Measurements from ENCODE around the gene IGSF9. TPM values are rescaled to one million over a fixed set of nuclear protein-coding genes. Genes with fewer than 3 reads are reported as not detected.

The IGSF9 gene
- total RNA-seq, 1 experiment from 2014 or later: 7.1 TPM

GRCh38 chr1:159895836-159896545, 49.4 kb downstream of the IGSF9 start:
- ChIA-PET POLR2A (ENCODE audit: low non-redundant PET) (interaction anchor here (0.7 kb wide), 1 partner anchor 700 kb away, joined by 3 read pairs; no protein-coding TSS in a partner anchor), CTCF (no interaction called here)
- Histone ChIP-seq H3K4me3 (ENCODE audit: low read depth, low read length, poor library complexity, severe bottlenecking) (no peak overlapping the region), H3K27ac (ENCODE audit: low read depth, low read length, poor library complexity, severe bottlenecking) (no peak overlapping the region), H3K27me3 (replicated peaks; ENCODE audit: insufficient read depth, low read depth, low read length, poor library complexity) (no peaks in the 10 kb centered on the region), H3K36me3 (ENCODE audit: insufficient read depth, low read length, poor library complexity, severe bottlenecking) (no peaks in the 10 kb centered on the region), H3K4me1 (ENCODE audit: insufficient read depth, low read length, poor library complexity, severe bottlenecking) (peaks cover 15% of the 10 kb centered on the region), H3K9me3 (ENCODE audit: low read depth, low read length, poor library complexity, severe bottlenecking) (no peaks in the 10 kb centered on the region)
- TF ChIP-seq CTCF (conservative IDR thresholded peaks at IDR 0.05; ENCODE audit: low read depth, low read length): no peak
- TF ChIP-seq EZH2 (IDR thresholded peaks at IDR 0.05; ENCODE audit: borderline replicate concordance, low read depth, low read length, poor library complexity, severe bottlenecking): no peak
- no TSS peak for BruUV-seq (replicated peaks)
- DNase-seq (ENCODE audit: low spot score): no peak
- intact Hi-C loops (cut with micrococcal nuclease; ENCODE audit: unreplicated experiment): no loop called here

DNA sequence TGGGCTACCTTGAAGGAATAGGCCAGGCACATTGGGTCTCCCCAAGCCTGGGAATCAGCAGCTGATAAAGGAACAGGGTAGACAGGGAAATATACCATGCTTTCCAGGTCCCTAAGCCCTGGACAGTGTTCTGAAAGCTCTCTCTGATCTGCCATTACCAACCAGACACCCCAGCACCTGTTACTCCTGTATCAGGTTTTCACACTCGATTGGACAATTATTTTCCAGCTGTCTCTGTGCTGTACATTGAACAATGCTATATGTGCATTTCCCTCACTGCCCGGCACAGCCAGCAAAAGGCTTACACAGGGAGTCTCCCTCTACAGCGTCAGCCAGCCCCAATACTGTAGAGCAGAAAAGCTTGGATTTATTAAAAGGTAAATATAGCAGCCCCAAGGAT, 50.1 kb downstream of the IGSF9 start:
- Histone ChIP-seq H3K27me3 (replicated peaks; ENCODE audit: insufficient read depth, low read depth, low read length, poor library complexity) (no peaks in the 10 kb centered on the region), H3K4me3 (ENCODE audit: low read depth, low read length, poor library complexity, severe bottlenecking) (no peak overlapping the region), H3K4me1 (ENCODE audit: insufficient read depth, low read length, poor library complexity, severe bottlenecking) (peaks cover 19% of the 10 kb centered on the region), H3K36me3 (ENCODE audit: insufficient read depth, low read length, poor library complexity, severe bottlenecking) (no peaks in the 10 kb centered on the region), H3K27ac (ENCODE audit: low read depth, low read length, poor library complexity, severe bottlenecking) (no peak overlapping the region), H3K9me3 (ENCODE audit: low read depth, low read length, poor library complexity, severe bottlenecking) (no peaks in the 10 kb centered on the region)
- no TSS peak for BruUV-seq (replicated peaks)
- intact Hi-C loops (cut with micrococcal nuclease; ENCODE audit: unreplicated experiment): no loop called here
- TF ChIP-seq CTCF (conservative IDR thresholded peaks at IDR 0.05; ENCODE audit: low read depth, low read length) (no peak), EZH2 (IDR thresholded peaks at IDR 0.05; ENCODE audit: borderline replicate concordance, low read depth, low read length, poor library complexity, severe bottlenecking) (no peak)
- ChIA-PET POLR2A (ENCODE audit: low non-redundant PET) (interaction anchor here (0.7 kb wide), 1 partner anchor 699 kb away, joined by 3 read pairs; no protein-coding TSS in a partner anchor), CTCF (no interaction called here)
- DNase-seq (ENCODE audit: low spot score): no peak

GRCh38 chr1:159892944-159893343, 52.5 kb downstream of the IGSF9 start:
- DNase-seq (ENCODE audit: low spot score): no peak
- intact Hi-C loops (cut with micrococcal nuclease; ENCODE audit: unreplicated experiment): loop anchor here (5.0 kb wide), 2 partner anchors 114 to 471 kb away; no protein-coding TSS in a partner anchor
- no peak overlapping the region for H3K4me3 ChIP-seq (ENCODE audit: low read depth, low read length, poor library complexity, severe bottlenecking)
- ChIA-PET POLR2A (ENCODE audit: low non-redundant PET) (no interaction called here), CTCF (interaction anchor here (0.8 to 4.9 kb wide), 4 partner anchors 95 to 115 kb away, joined by 3 to 107 read pairs (median 6); partner anchors contain the start of gene DUSP23)
- no peak overlapping the region for H3K27ac ChIP-seq (ENCODE audit: low read depth, low read length, poor library complexity, severe bottlenecking)
- no TSS peak for BruUV-seq (replicated peaks)
- peaks cover 33% of the 10 kb centered on the region for H3K4me1 ChIP-seq (ENCODE audit: insufficient read depth, low read length, poor library complexity, severe bottlenecking)
- no peaks in the 10 kb centered on the region for H3K36me3 ChIP-seq (ENCODE audit: insufficient read depth, low read length, poor library complexity, severe bottlenecking)
- no peaks in the 10 kb centered on the region for H3K27me3 ChIP-seq (replicated peaks; ENCODE audit: insufficient read depth, low read depth, low read length, poor library complexity)
- no peaks in the 10 kb centered on the region for H3K9me3 ChIP-seq (ENCODE audit: low read depth, low read length, poor library complexity, severe bottlenecking)
- TF ChIP-seq EZH2 (IDR thresholded peaks at IDR 0.05; ENCODE audit: borderline replicate concordance, low read depth, low read length, poor library complexity, severe bottlenecking): no peak
- TF ChIP-seq CTCF (conservative IDR thresholded peaks at IDR 0.05; ENCODE audit: low read depth, low read length): no peak
